Mammary epithelial cell (primary cell): ENCODE data around the gene FRMD6.

Source experiments
- CTCF ChIP-seq, 2 donors: IDR thresholded peaks in 1 of 2; conservative IDR thresholded peaks in 1 of 2; 2 replicates each; pipeline ENCODE4 v1.5.1; 2011 to 2012; ENCODE audit warnings: inconsistent platforms in 2 of 2, low read length in 2 of 2, mild to moderate bottlenecking in 2 of 2, control low read depth in 1 of 2, low read depth in 1 of 2; ENCODE audit not compliant: insufficient read depth in 1 of 2; ENCODE audit errors: extremely low read depth in 1 of 2
- EZH2 ChIP-seq: IDR thresholded peaks from 2 replicates; pipeline ENCODE4 v1.6.1; 2012; ENCODE audit warnings: low read length, inconsistent platforms, borderline replicate concordance

- TF ChIP-seq EZH2 (no peak), CTCF (conservative IDR thresholded peaks at IDR 0.05 in 1 of 2, IDR thresholded peaks at IDR 0.05 in 1 of 2; ENCODE audit: extremely low read depth in 1 of 2, insufficient read depth in 1 of 2, low read depth in 1 of 2, low read length in 2 of 2) (no peak)
Observed at GRCh38 chr14:51666070-51666469, 14.4 kb downstream of the FRMD6 start.
